GM12865 (cell line): Measurements from ENCODE around the gene SIGMAR1.

Source experiments
- DNase-seq: peaks from one replicate; pipeline ENCODE4 v3.0.0; 2010; ENCODE audit warnings: low read depth
- H3K4me3 ChIP-seq: 2 replicates; pipeline ENCODE4 v1.5.1; 2011; ENCODE audit warnings: mild to moderate bottlenecking, low read depth, low read length, control low read depth
- CTCF ChIP-seq: IDR thresholded peaks from 2 replicates; pipeline ENCODE4 v1.5.1; 2011; ENCODE audit warnings: low read length, control low read depth, low read depth, inconsistent platforms; ENCODE audit not compliant: insufficient read depth; ENCODE audit errors: missing control alignments

SIGMAR1 gene

DNA sequence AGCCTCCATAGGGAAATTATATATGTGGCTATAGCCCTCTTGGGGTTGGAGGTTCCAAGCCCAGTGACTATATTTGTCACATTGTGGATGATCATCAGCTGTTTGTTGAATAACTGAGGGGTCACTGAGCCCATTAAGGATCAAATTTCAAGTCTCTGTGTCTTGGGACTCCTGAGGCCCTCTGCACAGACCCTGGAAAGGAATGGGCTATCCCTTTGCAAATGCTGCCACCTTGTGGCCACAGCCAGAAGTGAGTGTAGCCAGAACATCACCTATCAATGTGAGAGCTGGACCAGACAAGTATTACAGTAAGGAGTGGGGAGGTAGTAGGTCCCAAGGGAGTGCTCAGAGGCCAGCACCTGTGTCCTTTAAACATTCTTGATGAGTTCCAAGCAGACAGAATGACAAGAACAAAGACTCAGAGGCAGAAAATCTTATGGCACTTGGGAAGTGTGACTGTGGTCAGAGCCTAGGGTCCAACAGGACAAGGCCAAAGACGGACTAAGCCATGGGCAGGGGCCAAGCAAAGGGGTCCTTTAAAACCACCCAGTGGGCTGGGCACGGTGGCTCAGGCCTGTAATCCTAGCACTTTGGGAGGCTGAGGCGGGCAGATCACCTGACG, 33.9 kb downstream of the SIGMAR1 start:
- H3K4me3 ChIP-seq = no peak overlapping the region
- peak; percentile 88 for TF ChIP-seq CTCF
- DNase-seq = peak; percentile 79

DNA sequence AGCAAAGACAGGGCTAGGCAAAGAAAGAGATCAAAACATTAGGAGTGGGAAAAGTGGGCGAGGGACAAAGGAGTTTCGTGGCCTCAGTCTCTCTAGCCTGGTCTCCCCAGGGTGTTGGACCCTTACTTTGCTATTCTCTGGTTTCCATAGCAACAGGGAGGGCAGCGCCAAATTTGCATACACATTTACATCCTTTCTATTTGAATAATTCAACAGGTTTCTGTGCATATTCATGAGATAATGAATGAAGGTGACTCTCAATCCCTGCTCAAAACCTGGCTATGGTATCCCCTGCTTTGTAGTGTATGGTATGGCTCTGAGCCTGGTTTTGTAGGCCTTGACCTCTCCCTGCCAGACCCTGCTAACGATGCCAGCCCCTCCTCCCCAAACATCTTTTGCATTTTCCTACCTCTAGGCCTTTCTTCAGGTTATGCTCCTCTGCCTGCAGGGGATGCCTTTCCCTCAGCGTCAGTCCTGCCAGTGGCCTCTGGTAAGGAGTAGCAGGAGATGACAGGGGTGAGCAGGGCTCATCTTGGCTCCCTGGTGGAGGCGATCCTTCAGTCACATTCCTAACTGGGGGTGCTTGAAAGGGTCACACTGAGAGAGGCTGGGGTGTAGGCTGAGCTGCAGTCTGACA, 35.5 kb downstream of the SIGMAR1 start:
- no peak for DNase-seq
- no peak overlapping the region for H3K4me3 ChIP-seq
- TF ChIP-seq CTCF = no peak

GRCh38 chr9:34600908-34601307, 36.7 kb downstream of the SIGMAR1 start:
- DNase-seq = no peak
- no peak overlapping the region for H3K4me3 ChIP-seq
- TF ChIP-seq CTCF = no peak

DNA sequence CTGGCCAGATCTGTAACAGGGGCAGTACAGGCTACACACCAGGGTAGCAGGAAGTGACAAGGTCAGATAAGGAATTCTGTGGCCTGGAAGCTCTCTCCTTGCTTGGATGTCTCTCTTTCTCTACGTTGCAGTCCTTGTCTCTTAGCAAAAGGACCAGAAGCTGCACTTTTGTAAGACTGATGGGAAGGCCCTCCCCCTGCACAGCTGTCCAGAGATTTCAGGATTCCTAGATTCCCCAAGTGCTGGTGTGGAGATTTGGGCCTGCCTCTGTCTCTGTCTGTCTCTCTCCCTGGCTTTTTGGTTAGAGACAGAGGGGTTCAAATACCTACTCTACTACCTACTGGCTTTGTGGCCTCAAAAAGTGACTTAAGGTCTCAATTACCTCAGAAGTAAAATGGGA, 38.0 kb downstream of the SIGMAR1 start:
- H3K4me3 ChIP-seq = no peak overlapping the region
- no peak for DNase-seq
- TF ChIP-seq CTCF = no peak

DNA sequence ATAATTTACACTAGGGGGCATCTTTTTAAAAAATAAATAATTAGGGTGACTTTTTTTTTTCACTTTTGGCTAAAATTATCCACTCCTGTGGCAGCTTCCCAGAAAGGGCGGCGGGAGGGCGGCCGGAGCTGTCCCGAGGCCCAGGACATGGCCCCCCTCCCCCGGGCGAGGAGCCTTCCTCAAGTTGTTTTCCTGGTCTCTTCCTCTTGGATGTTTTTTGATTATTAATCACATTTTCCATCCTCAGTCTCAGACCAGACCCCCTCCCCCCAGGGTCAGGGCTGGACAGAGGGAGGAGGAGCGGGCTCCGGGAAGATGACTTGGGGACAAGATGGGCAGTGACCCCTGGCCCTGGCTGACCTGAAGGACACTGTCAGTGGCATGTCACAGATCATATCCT, 43.4 kb downstream of the SIGMAR1 start:
- no peak for TF ChIP-seq CTCF

DNA sequence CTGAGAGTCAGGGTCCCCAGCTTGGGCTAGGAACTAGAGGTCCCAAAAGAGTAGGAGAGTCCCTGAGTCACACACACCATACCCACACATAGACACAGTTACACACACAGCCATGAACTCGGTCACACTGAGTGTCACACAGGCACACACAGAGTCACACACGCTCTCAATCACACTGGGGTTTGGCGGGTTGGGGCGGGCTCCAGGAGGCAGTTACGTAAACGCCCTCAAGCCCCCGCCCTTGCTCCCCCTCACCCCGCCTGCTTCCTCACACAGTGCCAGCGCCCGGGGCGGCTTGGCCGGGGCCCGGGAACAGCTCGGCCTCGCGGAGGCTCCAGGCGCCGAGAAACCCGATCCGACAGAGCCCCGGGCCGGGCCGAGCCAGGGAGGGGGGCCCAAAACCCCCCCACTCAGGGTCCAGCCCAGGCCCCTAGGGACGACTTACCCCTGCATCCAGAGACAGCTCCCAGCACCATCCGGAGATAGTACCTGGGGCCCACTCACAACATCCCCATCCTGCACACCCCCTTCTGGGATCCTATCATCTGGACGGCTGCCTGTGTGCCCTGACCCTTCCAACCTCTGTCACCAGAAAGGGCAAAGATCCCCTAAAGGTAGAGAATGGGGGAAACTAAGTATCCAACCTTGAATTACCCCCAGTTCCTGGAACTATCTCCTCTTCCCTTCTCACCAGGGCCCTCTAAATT, 44.5 kb downstream of the SIGMAR1 start:
- H3K4me3 ChIP-seq = no peak overlapping the region
- DNase-seq = no peak
- no peak for TF ChIP-seq CTCF

More for the DNA sequence above, 43.4 kb downstream of the SIGMAR1 start:
- no peak for DNase-seq
- no peak overlapping the region for H3K4me3 ChIP-seq
